Activated CD8-positive, alpha-beta T cell treated with anti-CD3 and anti-CD28 coated beads for 36 hours (primary cell): Measurements from ENCODE around the gene TNFRSF9. TPM values are rescaled to one million over a fixed set of nuclear protein-coding genes. Genes with fewer than 3 reads are reported as not detected.

Experiments
- ATAC-seq: fragments of 200-7000 bp; cut with Tn5 transposase; one replicate; pipeline ENCODE4 v1.10.0; 2021; ENCODE audit warnings: mild to moderate bottlenecking, moderate library complexity
- CTCF ChIA-PET: fragments of 350-600 bp; sonication (Branson Sonifier 250); formaldehyde crosslinking; loops from one replicate; lab custom pipeline; 2021; ENCODE audit warnings: antibody characterized with exemption; lab: Charles Lee
- POLR2A ChIA-PET: fragments of 350-600 bp; sonication (Branson Sonifier 250); formaldehyde crosslinking; loops from one replicate; lab custom pipeline; 2021; ENCODE audit warnings: antibody characterized with exemption; lab: Charles Lee
- DNase-seq: peaks from one replicate; pipeline ENCODE4 v3.0.0-alpha.2; 2020
- H3K27ac Mint-ChIP-seq: one replicate; pipeline ENCODE4 v1.8.0; 2021; ENCODE audit warnings: mild to moderate bottlenecking, mixed read lengths
- H3K27me3 Mint-ChIP-seq: one replicate; pipeline ENCODE4 v1.8.0; 2021; ENCODE audit warnings: mixed read lengths
- H3K36me3 Mint-ChIP-seq: one replicate; pipeline ENCODE4 v1.8.0; 2021; ENCODE audit warnings: low read depth, mixed read lengths
- H3K4me1 Mint-ChIP-seq: one replicate; pipeline ENCODE4 v1.8.0; 2021; ENCODE audit warnings: low read depth, mixed read lengths
- H3K4me3 Mint-ChIP-seq: one replicate; pipeline ENCODE4 v1.8.0; 2021; ENCODE audit warnings: mild to moderate bottlenecking, moderate library complexity, mixed read lengths
- H3K9me3 Mint-ChIP-seq: one replicate; pipeline ENCODE4 v1.8.0; 2021; ENCODE audit warnings: mixed read lengths
- CTCF ChIP-seq: fragments of 200-600 bp; IDR thresholded peaks from one replicate; pipeline ENCODE4 v1.8.0; 2022; ENCODE audit warnings: antibody characterized with exemption, mild to moderate bottlenecking
- intact Hi-C: fragments of 100-400 bp; cut with micrococcal nuclease; formaldehyde crosslinking; loops from one replicate; pipeline ENCODE4 v1.10.0; 2022
- total RNA-seq, 2 experiments: library from RNA; stranded (reverse); gene quantifications; one replicate each; pipeline ENCODE4 v1.2.3, GENCODE V29; 2021

The TNFRSF9 gene
- total RNA-seq = 100 to 1,000 TPM; 214 to 219 TPM

- Mint-ChIP-seq H3K4me1 (peaks cover 54% of the 10 kb centered on the region), H3K4me3 (peak within 1 kb of the TSS; percentile 87), H3K36me3 (peaks cover 42% of the 10 kb centered on the region), H3K27ac (peak within 1 kb of the TSS; percentile 97), H3K9me3 (no peaks in the 10 kb centered on the region), H3K27me3 (no peaks in the 10 kb centered on the region)
- ATAC-seq = peak; percentile 89
- no peak for TF ChIP-seq CTCF
- CTCF ChIA-PET = interaction anchor here (0.9 to 1.6 kb wide), 6 partner anchors 8 to 273 kb away, joined by 3 to 9 read pairs (median 4); no protein-coding TSS in a partner anchor
- POLR2A ChIA-PET = interaction anchor here (0.7 to 9.2 kb wide), 6 partner anchors 8 to 25 kb away, joined by 3 to 65 read pairs (median 13); partner anchors contain the start of gene PARK7
- intact Hi-C loops = no loop called here
- peak; percentile 97 for DNase-seq
Observed at GRCh38 chr1:7940745-7941436, at the start of gene TNFRSF9. TNFRSF9 (minus strand) TSS chr1:7940839; CDS start chr1:7939994, 845 bp downstream.

- ChIA-PET CTCF (interaction anchor here (0.7 to 1.3 kb wide), 2 partner anchors 14 to 322 kb away, joined by 3 read pairs; no protein-coding TSS in a partner anchor), POLR2A (no interaction called here)
- H3K36me3 Mint-ChIP-seq = peaks cover 46% of the 10 kb centered on the region
- H3K27ac Mint-ChIP-seq = peak overlapping the region; percentile 37
- ATAC-seq = no peak
- no peak for TF ChIP-seq CTCF
- H3K4me3 Mint-ChIP-seq = no peak overlapping the region
- DNase-seq = no peak
- H3K27me3 Mint-ChIP-seq = no peaks in the 10 kb centered on the region
- intact Hi-C loops = no loop called here
- no peaks in the 10 kb centered on the region for H3K9me3 Mint-ChIP-seq
- peaks cover 9% of the 10 kb centered on the region for H3K4me1 Mint-ChIP-seq
Observed at GRCh38 chr1:7989762-7990428, 49.3 kb upstream of the TNFRSF9 start.

GRCh38 chr1:7988576-7988975, 47.9 kb upstream of the TNFRSF9 start:
- Mint-ChIP-seq H3K4me1 (peaks cover 5% of the 10 kb centered on the region), H3K27ac (no peak overlapping the region), H3K36me3 (peaks cover 54% of the 10 kb centered on the region), H3K27me3 (no peaks in the 10 kb centered on the region), H3K9me3 (no peaks in the 10 kb centered on the region), H3K4me3 (no peak overlapping the region)
- ChIA-PET CTCF (interaction anchor here (1.3 to 1.5 kb wide), 2 partner anchors 13 to 321 kb away, joined by 3 to 5 read pairs; no protein-coding TSS in a partner anchor), POLR2A (no interaction called here)
- no peak for DNase-seq
- intact Hi-C loops = no loop called here
- ATAC-seq = no peak
- no peak for TF ChIP-seq CTCF

GRCh38 chr1:7987528-7987927, 46.9 kb upstream of the TNFRSF9 start:
- intact Hi-C loops = no loop called here
- no peak overlapping the region for H3K27ac Mint-ChIP-seq

More at GRCh38 chr1:7987528-7987927, 46.9 kb upstream of the TNFRSF9 start:
- H3K9me3 Mint-ChIP-seq = no peaks in the 10 kb centered on the region
- ChIA-PET POLR2A (no interaction called here), CTCF (interaction anchor here (1.5 kb wide), 1 partner anchor 12 kb away, joined by 5 read pairs; no protein-coding TSS in a partner anchor)
- peaks cover 5% of the 10 kb centered on the region for H3K4me1 Mint-ChIP-seq
- no peak overlapping the region for H3K4me3 Mint-ChIP-seq
- no peak for ATAC-seq
- peaks cover 64% of the 10 kb centered on the region for H3K36me3 Mint-ChIP-seq
- no peak for DNase-seq
- no peak for TF ChIP-seq CTCF
- no peaks in the 10 kb centered on the region for H3K27me3 Mint-ChIP-seq
